Type B pancreatic cell (in vitro differentiated cells): ENCODE measurements around the gene RILP. TPM values are rescaled to one million over a fixed set of nuclear protein-coding genes. Genes with fewer than 3 reads are reported as not detected.
"Not testable (repeated sequence)": the region's sequence is repeated elsewhere in the genome, so short reads cannot be mapped to it uniquely, and the experiment has no call there.

Source experiments
- DNase-seq: peaks from one replicate; pipeline ENCODE4 v3.0.0; 2021; ENCODE audit warnings: mixed read lengths; ENCODE audit not compliant: unreplicated experiment; ENCODE audit errors: extremely low spot score
- H3K27ac Mint-ChIP-seq: 2 replicates; pipeline ENCODE4 v1.8.0; 2021; ENCODE audit warnings: mild to moderate bottlenecking, mixed read lengths
- H3K27me3 Mint-ChIP-seq: 2 replicates; pipeline ENCODE4 v1.8.0; 2021; ENCODE audit warnings: mixed read lengths
- H3K36me3 Mint-ChIP-seq: 2 replicates; pipeline ENCODE4 v1.8.0; 2021; ENCODE audit warnings: mixed read lengths
- H3K4me1 Mint-ChIP-seq: one replicate; pipeline ENCODE4 v1.8.0; 2021; ENCODE audit warnings: mixed read lengths; ENCODE audit not compliant: unreplicated experiment
- H3K4me3 Mint-ChIP-seq: 2 replicates; pipeline ENCODE4 v1.8.0; 2021; ENCODE audit warnings: mild to moderate bottlenecking, mixed read lengths
- H3K9me3 Mint-ChIP-seq: 2 replicates; pipeline ENCODE4 v1.8.0; 2021; ENCODE audit warnings: mixed read lengths
- total RNA-seq: library from RNA; stranded (reverse); gene quantifications from 2 replicates; pipeline ENCODE4 v1.2.1, GENCODE V29; 2021; ENCODE audit warnings: low replicate concordance
- TF ChIP-seq, protein P1 (sequence below): fragments of 200-600 bp; sonication (generic); conservative IDR thresholded peaks from 2 replicates; pipeline ENCODE4 v1.5.0; 2021; ENCODE audit warnings: antibody characterized with exemption, mild to moderate bottlenecking

Gene RILP
- total RNA-seq, 1 donor from 2014 or later = 5.9 TPM

DNA sequence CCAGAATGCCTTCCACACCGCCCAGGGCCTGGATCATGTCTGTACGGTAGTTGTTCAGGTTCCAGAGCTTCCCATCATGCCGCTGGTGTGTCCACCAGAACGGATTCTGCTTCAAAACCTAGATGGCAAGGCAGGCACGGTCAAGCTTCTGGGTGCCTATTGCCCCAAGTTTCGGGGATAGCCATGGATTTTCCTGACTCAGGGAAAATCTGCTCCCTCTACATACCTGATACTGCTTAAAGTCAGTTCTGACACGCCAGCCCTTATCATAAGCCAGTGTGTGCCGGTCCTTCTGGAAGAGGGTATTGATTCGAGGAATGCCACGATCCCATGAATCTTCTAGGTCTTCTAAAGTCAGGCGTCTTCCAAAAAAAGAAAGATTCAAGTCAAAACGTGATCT is 11.4 kb upstream of the RILP start:
- Mint-ChIP-seq H3K36me3 (peaks cover 54% of the 10 kb centered on the region), H3K4me1 (no peaks in the 10 kb centered on the region), H3K27ac (no peak overlapping the region), H3K9me3 (no peaks in the 10 kb centered on the region), H3K27me3 (no peaks in the 10 kb centered on the region), H3K4me3 (no peak overlapping the region)
- no peak for DNase-seq
- TF ChIP-seq, protein P1, sequence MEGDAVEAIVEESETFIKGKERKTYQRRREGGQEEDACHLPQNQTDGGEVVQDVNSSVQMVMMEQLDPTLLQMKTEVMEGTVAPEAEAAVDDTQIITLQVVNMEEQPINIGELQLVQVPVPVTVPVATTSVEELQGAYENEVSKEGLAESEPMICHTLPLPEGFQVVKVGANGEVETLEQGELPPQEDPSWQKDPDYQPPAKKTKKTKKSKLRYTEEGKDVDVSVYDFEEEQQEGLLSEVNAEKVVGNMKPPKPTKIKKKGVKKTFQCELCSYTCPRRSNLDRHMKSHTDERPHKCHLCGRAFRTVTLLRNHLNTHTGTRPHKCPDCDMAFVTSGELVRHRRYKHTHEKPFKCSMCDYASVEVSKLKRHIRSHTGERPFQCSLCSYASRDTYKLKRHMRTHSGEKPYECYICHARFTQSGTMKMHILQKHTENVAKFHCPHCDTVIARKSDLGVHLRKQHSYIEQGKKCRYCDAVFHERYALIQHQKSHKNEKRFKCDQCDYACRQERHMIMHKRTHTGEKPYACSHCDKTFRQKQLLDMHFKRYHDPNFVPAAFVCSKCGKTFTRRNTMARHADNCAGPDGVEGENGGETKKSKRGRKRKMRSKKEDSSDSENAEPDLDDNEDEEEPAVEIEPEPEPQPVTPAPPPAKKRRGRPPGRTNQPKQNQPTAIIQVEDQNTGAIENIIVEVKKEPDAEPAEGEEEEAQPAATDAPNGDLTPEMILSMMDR = no peak

DNA sequence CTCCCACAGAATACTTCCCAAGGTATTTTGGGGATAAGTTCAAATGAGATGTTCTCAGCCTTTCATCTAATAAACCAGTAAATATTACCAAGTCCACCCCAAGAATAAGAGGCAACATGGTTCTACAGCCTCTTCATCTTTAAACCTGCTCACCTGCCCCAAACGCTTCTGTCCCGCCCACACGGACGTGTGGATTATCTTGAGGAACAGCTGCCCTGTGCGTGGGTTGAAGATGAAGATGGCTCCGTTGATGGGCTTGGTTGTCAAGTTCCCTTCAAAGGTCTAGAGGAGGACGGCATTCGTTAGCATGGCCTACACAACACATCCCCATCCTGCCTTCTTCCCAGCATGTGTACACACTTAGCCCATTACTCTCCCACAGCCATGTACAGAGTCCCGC is 8.4 kb upstream of the RILP start:
- Mint-ChIP-seq H3K36me3 (peaks cover 64% of the 10 kb centered on the region), H3K9me3 (no peaks in the 10 kb centered on the region), H3K4me3 (no peak overlapping the region), H3K4me1 (no peaks in the 10 kb centered on the region), H3K27me3 (no peaks in the 10 kb centered on the region), H3K27ac (no peak overlapping the region)
- TF ChIP-seq, protein P1 = no peak
- DNase-seq = no peak

DNA sequence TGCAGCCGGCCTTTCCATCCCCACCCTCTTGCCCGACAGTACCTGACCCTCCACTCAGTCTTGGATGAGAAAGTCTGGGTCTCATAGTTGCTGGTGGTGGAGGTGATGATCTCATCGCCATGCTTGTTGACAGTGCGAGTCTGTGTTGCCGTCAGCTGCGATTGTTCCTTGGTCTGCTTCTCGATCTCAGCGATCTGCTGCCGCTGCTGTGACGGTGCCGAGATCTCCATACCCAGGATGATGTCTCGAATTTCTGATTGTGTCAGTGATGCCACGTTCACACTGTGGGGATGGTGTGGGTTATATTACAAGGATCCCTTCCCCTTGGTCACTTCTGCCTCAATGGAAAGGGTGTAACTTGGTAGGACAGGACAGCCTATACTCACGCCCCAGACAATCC is 4.1 kb upstream of the RILP start:
- DNase-seq = no peak
- H3K4me1 Mint-ChIP-seq = no peaks in the 10 kb centered on the region
- TF ChIP-seq, protein P1 = no peak
- no peak overlapping the region for H3K4me3 Mint-ChIP-seq
- no peaks in the 10 kb centered on the region for H3K27me3 Mint-ChIP-seq
- peaks cover 42% of the 10 kb centered on the region for H3K36me3 Mint-ChIP-seq
- no peaks in the 10 kb centered on the region for H3K9me3 Mint-ChIP-seq
- no peak overlapping the region for H3K27ac Mint-ChIP-seq

DNA sequence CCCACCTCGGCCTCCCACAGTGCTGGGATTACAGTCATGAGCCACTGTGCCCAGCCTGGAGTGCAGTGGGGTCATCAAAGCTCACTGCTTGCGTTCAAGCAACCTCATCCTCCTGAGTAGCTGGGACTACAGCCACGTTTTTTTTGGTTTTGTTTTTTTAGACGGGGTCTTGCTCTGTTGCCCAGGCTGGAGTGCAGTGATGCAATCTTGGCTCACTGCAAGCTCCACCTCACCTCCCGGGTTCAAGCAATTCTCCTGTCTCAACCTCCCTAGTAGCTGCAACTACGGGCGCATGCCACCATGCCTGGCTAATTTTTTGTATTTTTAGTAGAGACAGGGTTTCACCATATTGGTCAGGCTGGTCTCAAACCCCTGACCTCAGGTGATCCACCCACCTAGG is 3.1 kb upstream of the RILP start:
- H3K36me3 Mint-ChIP-seq = peaks cover 33% of the 10 kb centered on the region
- not testable (repeated sequence) for DNase-seq, H3K27ac Mint-ChIP-seq, H3K27me3 Mint-ChIP-seq, H3K9me3 Mint-ChIP-seq, H3K4me1 Mint-ChIP-seq, H3K4me3 Mint-ChIP-seq

DNA sequence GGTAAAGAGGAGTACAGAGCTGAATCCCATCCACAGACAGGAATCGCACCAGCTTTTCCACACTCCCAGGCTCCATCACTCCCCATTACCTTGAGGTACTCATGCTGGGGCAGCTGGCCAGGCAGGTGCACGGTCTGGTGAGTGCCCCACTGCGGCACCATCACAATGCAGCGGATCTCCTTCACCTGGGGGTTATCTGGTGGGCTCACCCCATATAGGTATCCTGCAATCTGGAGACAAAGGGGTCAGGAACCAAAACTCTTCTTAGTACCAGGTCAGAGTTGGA is 1.8 kb upstream of the RILP start:
- no peaks in the 10 kb centered on the region for H3K9me3 Mint-ChIP-seq
- no peak overlapping the region for H3K4me3 Mint-ChIP-seq
- no peak for DNase-seq
- peaks cover 25% of the 10 kb centered on the region for H3K36me3 Mint-ChIP-seq
- no peaks in the 10 kb centered on the region for H3K27me3 Mint-ChIP-seq
- peaks cover 5% of the 10 kb centered on the region for H3K4me1 Mint-ChIP-seq
- TF ChIP-seq, protein P1 = no peak
- H3K27ac Mint-ChIP-seq = no peak overlapping the region

DNA sequence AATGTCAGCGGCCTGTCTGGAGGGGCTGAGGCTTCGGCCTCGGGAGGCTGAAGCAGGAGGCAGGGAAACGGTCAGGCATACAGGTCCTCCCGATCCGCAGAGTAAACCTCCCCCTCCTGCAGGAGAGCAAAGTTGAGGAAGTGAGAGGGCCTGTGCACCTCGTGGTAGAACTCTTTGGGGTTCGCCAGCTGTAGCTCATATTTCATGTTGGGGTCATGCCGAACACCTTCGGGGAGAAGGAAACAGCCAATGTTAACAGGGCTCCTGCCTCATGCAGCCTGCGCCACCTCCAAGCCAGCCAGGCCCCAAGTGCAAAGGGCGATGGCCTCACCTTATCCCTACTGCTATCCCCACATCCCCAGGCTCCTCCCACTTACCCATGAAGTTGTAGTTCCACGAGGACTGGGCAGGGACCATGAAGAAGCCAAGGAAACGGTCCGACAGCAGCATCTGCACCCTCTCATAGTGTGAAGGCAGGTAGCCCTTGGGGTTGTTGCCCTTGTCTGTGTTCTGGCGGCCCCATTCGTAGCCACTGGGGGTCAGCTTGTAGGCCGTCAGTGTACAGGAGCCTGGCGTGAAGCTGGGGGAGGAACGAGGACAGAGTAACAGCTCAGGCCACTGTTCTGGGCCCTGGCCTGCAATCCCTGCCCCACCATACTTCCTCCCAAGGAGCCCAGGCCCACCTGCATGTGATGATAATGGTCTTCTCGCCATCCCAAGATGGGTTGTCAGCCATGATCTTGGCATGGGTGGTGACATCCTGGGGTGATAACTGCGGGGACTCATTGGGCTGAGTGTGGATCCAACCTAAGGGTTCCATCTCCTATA is 1.3 kb upstream of the RILP start:
- Mint-ChIP-seq H3K4me3 (no peak overlapping the region), H3K27ac (no peak overlapping the region), H3K4me1 (peaks cover 5% of the 10 kb centered on the region), H3K9me3 (no peaks in the 10 kb centered on the region), H3K36me3 (peaks cover 21% of the 10 kb centered on the region), H3K27me3 (no peaks in the 10 kb centered on the region)
- TF ChIP-seq, protein P1 = no peak
- DNase-seq = no peak
